Upper lobe of right lung (tissue), 1 donor: ENCODE results near the gene CHCHD6. TPM values are rescaled to one million over a fixed set of nuclear protein-coding genes. Genes with fewer than 3 reads are reported as not detected.

Experiments used
- ATAC-seq: fragments of 200-7000 bp; cut with Tn5 transposase; one replicate; pipeline ENCODE4 v1.9.1; 2020; ENCODE audit warnings: mild to moderate bottlenecking, moderate library complexity
- DNase-seq: peaks from one replicate; pipeline ENCODE4 v3.0.0-alpha.2; 2020
- H3K27ac ChIP-seq: fragments of 200-600 bp; one replicate; pipeline ENCODE4 v1.8.0; 2022
- H3K27me3 ChIP-seq: fragments of 200-600 bp; one replicate; pipeline ENCODE4 v1.8.0; 2022; ENCODE audit warnings: mild to moderate bottlenecking
- H3K36me3 ChIP-seq: fragments of 200-600 bp; one replicate; pipeline ENCODE4 v1.8.0; 2022
- H3K4me1 ChIP-seq: fragments of 200-600 bp; one replicate; pipeline ENCODE4 v1.8.0; 2022
- H3K4me3 ChIP-seq: fragments of 200-600 bp; one replicate; pipeline ENCODE4 v1.8.0; 2022; ENCODE audit warnings: mild to moderate bottlenecking
- H3K9me3 ChIP-seq: fragments of 200-600 bp; one replicate; pipeline ENCODE4 v1.8.0; 2022
- intact Hi-C: fragments of 100-400 bp; cut with DNase I; formaldehyde crosslinking; loops from one replicate; pipeline ENCODE4 v1.11.0; 2022
- total RNA-seq: library from RNA; stranded (reverse); fragmentation: NEBNext Ultra II Directional; extraction: Animal tissue kit (Norgen Biotek cat#: 25700); gene quantifications from one replicate; pipeline ENCODE4 v1.2.1, GENCODE V29; 2021
- TF ChIP-seq, protein P1 (sequence below): fragments of 200-600 bp; IDR thresholded peaks from one replicate; pipeline ENCODE4 v1.8.0; 2022; ENCODE audit warnings: antibody characterized with exemption
- donor health status: DM: no; HTN: yes; CAD: no; lungs with severe emphysema.

The CHCHD6 gene
- total RNA-seq, 1 donor from 2014 or later: 17.1 TPM

DNA sequence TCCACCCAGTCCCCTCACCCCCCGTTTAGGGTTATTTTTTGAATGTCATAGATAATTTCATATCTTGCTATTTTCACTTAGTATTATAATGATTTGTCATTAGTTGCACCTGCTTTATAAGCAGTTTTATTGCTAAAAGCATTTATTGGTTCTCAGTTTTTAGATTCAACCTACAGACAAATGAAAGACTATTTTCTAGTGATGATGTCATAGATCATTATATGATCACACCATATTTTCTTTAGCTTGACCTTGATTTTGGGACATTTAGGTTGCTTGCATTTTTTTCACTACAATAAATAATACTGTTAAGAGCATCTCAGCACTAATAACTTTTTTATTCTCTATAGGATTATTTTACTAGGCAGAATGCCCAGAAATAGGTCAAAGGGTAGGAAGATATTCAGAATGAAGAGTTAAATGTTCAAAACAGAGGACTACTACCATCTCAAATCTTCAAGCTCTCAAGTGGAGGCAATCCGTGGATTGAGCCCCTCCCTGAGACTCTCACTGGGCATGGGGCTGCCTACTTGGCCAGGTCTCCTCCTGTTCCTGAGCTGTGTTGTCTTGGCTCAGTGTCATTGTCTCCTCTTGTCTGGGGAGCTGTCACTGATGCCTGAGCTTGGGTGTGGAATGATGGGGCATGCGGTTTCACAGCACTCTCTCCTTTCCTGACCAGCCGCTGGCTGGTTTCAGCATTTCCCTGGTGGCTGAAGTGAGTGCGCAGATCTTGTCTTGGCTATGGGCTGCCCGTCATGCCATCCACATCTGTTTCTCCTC, 28.4 kb downstream of the CHCHD6 start:
- DNase-seq (no peak), ATAC-seq (no peak)
- no peak overlapping the region for H3K27ac ChIP-seq
- no peak overlapping the region for H3K4me3 ChIP-seq
- intact Hi-C loops: no loop called here
- TF ChIP-seq, protein P1, sequence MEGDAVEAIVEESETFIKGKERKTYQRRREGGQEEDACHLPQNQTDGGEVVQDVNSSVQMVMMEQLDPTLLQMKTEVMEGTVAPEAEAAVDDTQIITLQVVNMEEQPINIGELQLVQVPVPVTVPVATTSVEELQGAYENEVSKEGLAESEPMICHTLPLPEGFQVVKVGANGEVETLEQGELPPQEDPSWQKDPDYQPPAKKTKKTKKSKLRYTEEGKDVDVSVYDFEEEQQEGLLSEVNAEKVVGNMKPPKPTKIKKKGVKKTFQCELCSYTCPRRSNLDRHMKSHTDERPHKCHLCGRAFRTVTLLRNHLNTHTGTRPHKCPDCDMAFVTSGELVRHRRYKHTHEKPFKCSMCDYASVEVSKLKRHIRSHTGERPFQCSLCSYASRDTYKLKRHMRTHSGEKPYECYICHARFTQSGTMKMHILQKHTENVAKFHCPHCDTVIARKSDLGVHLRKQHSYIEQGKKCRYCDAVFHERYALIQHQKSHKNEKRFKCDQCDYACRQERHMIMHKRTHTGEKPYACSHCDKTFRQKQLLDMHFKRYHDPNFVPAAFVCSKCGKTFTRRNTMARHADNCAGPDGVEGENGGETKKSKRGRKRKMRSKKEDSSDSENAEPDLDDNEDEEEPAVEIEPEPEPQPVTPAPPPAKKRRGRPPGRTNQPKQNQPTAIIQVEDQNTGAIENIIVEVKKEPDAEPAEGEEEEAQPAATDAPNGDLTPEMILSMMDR: no peak
- H3K27me3 ChIP-seq: no peaks in the 10 kb centered on the region
- H3K9me3 ChIP-seq: no peaks in the 10 kb centered on the region
- no peaks in the 10 kb centered on the region for H3K36me3 ChIP-seq
- no peaks in the 10 kb centered on the region for H3K4me1 ChIP-seq

- intact Hi-C loops: no loop called here
These were observed 29.0 kb downstream of the CHCHD6 start for GRCh38 chr3:126733061-126733430.

DNA sequence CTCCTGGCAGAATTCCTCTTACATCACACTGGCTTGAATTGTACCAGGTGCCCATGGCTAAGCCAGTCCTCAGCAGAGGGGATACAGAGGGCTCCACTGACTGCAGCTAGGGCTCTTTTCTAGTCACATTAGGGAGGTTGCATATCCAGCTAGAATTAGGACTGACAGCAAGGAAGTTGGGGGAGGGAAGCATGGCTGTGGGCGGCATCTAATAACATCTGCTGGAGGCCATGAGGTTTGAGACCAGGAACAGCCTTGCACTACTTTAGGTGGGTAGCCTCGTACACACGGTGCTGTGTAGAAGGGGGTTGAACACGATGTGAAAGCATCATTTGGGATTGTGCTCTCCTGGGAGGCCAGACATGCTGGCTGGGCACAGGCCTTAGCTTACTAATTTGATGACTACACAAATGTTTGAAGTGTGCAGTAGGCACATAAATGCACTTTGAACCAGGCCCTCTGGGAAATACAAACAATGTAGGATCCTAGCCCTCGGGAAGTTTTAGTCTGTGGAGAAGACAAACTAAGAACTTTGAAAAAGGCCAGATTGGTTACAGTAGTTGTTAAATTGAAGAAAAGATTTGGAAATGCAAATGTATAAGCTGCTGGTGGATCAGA, 30.2 kb downstream of the CHCHD6 start:
- Histone ChIP-seq H3K4me3 (no peak overlapping the region), H3K4me1 (no peaks in the 10 kb centered on the region), H3K27ac (no peak overlapping the region), H3K27me3 (no peaks in the 10 kb centered on the region), H3K9me3 (peaks cover 2% of the 10 kb centered on the region), H3K36me3 (no peaks in the 10 kb centered on the region)
- TF ChIP-seq, protein P1: no peak
- intact Hi-C loops: no loop called here
- ATAC-seq: no peak
- no peak for DNase-seq

More at GRCh38 chr3:126733061-126733430, 29.0 kb downstream of the CHCHD6 start:
- no peak for ATAC-seq
- Histone ChIP-seq H3K27ac (no peak overlapping the region), H3K27me3 (no peaks in the 10 kb centered on the region), H3K36me3 (no peaks in the 10 kb centered on the region), H3K4me1 (no peaks in the 10 kb centered on the region), H3K9me3 (no peaks in the 10 kb centered on the region), H3K4me3 (no peak overlapping the region)
- no peak for DNase-seq
- TF ChIP-seq, protein P1: no peak

DNA sequence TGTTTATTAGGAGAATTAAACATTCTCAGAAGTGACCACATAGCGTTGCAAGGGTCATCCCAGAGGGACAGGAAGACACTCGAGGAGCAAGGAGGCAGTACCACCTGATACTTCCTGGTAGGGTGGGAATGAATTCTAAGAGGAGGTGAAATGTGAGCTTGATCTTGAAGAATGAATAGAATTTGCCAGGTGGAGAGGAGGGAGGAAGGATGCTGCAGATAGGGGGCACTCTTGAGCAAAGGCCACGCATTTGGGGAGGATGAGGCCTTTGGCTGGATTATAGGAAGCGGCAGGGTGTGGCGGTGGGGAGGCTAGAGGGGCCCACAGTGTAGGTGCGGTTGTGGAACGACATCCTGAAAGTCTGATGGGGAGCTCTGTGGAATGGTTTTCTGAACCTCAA, 33.5 kb downstream of the CHCHD6 start:
- Histone ChIP-seq H3K36me3 (no peaks in the 10 kb centered on the region), H3K27ac (no peak overlapping the region), H3K4me3 (no peak overlapping the region), H3K9me3 (peaks cover 8% of the 10 kb centered on the region), H3K27me3 (no peaks in the 10 kb centered on the region), H3K4me1 (no peaks in the 10 kb centered on the region)
- ATAC-seq (no peak), DNase-seq (no peak)
- intact Hi-C loops: no loop called here
- TF ChIP-seq, protein P1: no peak

DNA sequence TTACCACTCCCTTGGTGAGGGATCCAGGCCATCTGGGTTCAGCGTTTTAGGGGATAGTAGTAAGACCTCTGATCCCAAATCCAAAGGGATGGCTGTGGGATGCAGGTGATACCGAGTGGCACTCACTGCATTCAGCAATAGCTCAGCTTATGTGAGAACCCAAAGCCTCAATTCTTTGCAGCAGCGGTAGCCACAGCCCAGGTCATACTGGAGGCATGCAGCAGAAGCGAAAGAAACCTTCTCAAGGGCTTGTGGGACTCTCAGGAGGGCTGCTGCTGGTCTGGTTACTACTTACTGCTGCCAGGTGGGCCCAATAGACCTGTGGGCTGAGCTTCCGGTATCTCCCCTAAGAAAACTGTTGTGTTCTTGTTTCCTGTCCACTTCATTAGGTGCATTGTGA, 38.0 kb downstream of the CHCHD6 start:
- Histone ChIP-seq H3K27me3 (no peaks in the 10 kb centered on the region), H3K4me1 (peaks cover 9% of the 10 kb centered on the region), H3K4me3 (no peak overlapping the region), H3K27ac (no peak overlapping the region), H3K36me3 (no peaks in the 10 kb centered on the region), H3K9me3 (peaks cover 8% of the 10 kb centered on the region)
- ATAC-seq: no peak
- TF ChIP-seq, protein P1: no peak
- intact Hi-C loops: no loop called here
- no peak for DNase-seq
